LHCN-M2 (cell line): ENCODE measurements around the gene HSPD1. TPM values are rescaled to one million over a fixed set of nuclear protein-coding genes. Genes with fewer than 3 reads are reported as not detected.
A peak's percentile ranks its signal among the peaks of the same experiment; 100 is the strongest.

Source experiments
- DNase-seq: peaks from one replicate; pipeline ENCODE4 v3.0.0-alpha.2; 2012; ENCODE audit warnings: low read depth
- polyA plus RNA-seq: library from polyadenylated mRNA; unstranded; fragments of >200 nt; gene quantifications from one replicate; pipeline ENCODE4 v1.2.1, GENCODE V29; 2012; ENCODE audit warnings: missing spikeins
- total RNA-seq: library from RNA; depleted of rRNA; stranded (reverse); fragments of >200 nt; gene quantifications from 2 replicates; pipeline ENCODE4 v1.2.3, GENCODE V29; 2014; rRNA removed

The HSPD1 gene
- total RNA-seq: 287 and 305 TPM in 2 replicates
- polyA plus RNA-seq: 111 TPM

DNA sequence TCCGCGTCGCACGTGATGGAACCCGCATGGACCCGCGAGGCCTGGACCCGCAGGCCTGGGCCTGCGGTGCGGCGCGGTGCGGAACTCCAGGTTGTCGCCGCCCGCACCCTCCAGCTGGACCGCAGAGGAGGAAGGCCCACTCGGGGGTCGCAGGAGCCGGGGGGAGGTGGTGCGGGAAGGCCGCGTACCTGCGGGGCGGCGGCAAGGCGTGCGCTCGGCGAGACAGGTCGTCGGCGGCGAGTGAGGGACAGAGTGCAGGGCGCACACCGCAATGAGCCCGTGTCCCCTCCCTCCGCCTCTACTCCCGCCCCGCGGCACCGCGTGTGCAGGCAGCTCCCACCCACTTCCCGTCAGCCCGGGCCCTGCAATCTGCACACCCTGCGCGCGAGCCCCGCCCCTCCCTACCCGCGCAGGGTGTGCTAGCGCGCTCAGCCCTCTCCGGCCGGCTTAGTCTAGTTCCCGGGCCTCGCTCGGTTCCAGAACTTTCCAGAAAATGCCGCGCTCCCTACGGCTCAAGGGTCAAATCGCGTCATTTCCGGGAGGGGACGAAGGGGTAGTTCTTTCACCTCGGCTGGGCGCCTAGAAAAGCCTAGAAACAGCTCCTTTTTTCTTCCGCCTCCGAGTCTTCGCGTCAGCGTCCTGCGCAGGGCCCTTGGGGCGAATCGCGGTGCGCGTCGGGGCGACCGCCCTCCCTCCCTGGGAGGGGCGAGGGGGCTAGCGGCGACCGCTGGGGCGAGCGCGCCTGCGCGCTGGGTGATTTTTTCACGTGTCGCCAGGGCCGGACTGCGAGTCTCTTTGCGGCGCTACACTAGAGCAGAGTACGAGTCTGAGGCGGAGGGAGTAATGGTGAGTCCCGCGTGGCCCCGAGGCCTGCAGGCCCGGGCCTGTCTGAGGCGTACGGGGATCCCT, at the start of gene HSPD1, which contains the start of gene HSPE1:
TSS of gene HSPD1 (minus strand) at position 247 of the 909 bp plus-strand sequence. CDS start 992 bp downstream, outside the sequence.
TSS of gene HSPE1 (plus strand) at position 786 of the 909 bp plus-strand sequence. CDS start at position 844, 58 bp downstream.
- DNase-seq: peak; percentile 99

DNA sequence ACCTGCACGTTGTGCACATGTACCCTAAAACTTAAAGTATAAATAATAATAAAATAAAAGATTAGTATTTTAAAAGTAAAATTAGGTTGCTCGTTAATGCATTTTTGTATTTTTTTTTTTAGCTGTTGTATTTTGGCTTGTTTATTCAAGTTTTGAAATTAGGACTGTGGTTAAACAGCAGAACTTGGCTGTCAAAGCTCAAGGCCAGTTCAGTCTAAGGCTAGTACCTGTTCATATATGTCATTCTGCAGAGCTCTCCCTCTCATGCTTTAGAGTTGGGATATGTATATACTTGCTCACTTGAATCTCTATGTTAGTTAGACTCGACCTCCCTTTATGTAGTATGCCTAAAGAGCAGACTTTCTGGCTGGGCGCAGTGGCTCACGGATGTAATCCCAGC, 48.9 kb upstream of the HSPD1 start:
- no peak for DNase-seq

DNA sequence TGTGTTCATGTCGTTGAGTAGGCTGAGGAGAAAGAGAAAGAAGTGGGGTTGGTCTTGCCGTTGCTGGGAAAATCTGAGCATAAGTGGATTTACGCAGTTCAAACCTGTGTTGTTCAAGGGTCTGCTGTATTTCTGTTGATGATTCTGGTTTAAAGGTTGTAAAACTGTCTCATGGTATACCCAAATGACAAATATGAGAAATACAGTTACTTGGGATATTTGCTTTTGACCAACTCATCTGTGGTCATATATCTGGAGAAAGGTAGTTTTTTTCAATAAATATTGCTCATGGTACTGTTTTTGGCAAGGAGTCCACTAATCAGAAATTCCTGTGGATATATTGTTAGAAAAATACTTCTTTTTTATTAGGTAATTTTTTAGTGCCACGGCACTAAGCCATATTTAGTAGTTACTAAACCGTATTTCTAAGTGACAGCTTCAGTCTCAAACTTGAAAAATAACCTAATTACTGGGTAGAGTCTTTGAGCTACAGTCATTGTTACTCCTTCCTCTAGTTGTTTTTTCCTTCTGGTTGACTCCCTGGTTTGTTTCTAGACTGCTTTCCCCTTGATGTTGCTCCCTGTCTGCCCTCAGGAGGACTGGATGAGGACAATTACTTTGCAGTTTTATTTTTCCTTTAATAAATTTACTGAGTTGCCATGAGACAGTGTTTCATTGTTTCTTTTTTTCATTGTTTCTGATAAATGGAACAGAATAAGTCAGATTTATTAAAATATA, 47.7 kb upstream of the HSPD1 start:
- no peak for DNase-seq

DNA sequence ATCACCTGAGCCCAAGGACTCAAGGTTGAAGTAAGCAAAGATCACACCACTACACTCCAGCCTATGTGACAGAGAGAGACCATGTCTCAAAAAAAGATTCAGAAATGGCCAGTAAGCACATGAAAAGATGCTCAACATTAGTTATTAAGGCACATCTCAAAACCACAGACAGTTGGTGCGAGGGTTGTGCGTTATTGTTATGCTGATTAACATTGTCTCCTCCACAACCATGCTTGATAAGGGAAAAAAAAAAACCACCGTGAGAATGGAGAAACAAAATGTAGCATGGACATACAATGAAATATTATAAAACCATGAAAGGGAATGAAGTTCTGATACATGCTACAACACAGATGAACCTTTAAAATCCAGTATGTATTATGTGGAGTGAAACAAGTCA, 43.6 kb upstream of the HSPD1 start:
- no peak for DNase-seq

DNA sequence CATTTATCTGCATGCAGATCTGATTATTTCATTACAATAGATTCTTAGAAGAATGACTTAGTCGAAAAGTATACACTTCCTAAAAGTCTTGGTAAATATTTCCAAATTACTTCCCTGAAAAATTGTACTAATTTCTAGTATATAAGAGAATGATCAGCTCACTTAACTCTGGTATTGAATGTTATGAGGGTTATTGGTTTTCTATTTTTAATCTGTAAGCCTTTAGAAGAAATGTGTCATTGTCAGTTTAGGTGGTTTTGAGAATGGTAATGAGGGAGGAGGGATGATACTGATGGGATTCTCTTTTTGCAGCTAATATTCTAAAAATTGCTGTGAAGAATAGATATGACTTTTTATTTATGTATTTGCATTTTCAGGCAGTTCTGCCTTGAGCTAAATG, 40.1 kb upstream of the HSPD1 start:
- no peak for DNase-seq

DNA sequence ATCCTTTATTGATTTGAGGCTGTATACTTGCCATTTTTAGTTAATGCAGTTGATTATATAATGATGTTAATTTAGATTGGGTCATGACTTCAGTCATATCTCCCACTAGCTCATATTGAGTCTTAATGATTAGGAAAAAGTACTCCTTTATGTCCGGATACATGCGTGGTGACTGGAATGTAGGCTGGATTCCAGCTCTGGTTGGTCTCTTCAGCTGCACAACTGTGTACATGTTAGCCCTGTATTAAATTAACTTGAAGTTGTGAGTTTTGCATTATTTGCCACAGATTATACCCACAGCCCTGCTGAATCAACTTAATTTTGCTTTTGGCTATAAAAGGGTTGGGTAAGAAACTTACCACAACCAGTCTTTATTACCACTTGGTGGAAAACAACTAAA, 38.8 kb upstream of the HSPD1 start:
- DNase-seq: peak; percentile 20

DNA sequence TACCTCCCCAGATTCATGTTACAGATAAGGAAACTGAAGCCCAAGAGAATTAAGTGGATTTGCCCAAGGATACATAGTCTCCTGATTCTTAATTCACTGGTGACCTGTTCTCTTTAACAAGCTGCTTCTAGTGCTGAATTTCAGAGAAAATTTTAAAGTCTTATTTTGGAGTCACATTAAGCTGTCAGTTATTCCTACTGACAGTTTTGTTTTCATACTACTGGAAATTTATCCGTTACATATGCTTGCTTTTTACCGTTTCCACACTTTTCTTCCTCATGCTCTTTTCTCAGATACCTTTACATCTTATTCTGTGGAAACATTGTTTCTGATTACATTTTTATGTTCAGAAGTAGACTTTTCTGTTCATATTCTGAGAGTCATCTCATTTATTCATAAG, 17.5 kb upstream of the HSPD1 start:
- no peak for DNase-seq

DNA sequence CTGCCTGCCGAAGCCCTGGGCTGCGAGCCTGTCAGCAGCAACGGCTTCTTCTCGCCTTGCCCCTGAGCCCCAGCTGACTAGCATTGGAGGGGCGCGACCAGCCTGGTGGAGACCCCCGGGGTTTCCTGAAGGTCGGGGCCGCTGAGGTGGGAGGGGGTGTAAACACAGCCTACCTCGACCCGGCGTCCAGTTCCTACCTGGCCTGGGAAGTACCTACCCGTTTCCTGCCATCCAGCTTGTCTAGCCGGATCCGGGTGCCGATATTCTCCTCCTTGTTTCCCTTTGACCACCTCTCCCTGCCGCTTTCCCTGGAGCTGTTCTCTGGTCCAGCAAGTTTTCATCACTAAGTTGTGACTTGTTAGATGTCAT, 16.7 kb upstream of the HSPD1 start:
- peak; percentile 20 for DNase-seq

DNA sequence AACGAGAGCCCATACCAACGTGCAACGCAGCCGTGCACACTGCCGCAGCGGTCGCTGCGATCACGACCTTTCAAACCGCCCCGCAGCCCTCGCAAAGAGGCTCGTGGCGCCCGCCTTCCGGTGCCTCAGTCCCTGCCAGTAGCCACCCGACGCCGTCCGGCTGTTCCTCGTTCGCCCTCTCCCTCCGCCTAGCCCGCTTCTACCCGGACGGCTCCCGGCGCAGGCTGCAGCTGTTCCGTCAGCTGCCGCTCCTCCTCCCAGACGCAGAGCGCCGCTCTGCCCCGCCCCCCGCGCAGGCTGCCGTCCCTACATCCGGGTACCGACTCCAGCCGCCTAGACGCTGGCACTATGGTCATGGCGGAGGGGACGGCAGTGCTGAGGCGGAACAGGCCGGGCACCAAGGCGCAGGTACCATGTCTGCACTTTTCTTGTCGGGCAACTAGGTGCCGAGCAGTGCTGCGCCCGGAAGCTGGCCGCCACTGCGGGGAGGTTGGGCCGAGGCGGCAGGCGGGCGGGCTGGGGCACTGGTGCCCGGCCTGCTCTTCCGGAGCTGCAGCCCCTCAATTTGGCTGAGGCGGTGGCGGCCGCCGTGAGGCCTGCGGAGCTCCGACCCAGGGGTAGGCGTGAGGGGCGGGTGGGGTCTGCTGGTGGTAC, 16.2 kb upstream of the HSPD1 start, which contains the start of gene MOB4:
TSS of gene MOB4 (plus strand) at position 328 of the 654 bp plus-strand sequence. CDS start at position 349, 21 bp downstream.
- peak; percentile 93 for DNase-seq

DNA sequence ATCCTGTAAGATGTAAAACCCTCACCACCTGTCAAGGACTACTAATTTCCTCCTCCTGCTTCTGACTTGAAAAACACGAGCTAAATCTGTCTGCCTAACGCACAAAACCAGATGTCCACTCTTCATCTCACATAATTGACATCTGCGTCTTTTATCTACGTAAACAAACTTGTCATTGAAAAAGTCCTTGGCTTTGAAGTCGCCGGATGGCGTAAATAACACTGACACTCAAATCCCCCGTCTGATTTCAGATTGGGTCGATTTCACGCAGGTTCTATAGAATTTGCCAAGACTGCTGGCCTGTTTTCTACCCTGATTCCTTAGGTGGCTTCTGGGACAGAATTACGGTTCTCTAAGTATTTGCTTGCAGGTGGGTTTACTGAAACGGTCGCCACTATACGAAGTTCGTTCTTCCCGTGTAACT, 15.7 kb upstream of the HSPD1 start:
- DNase-seq: peak; percentile 43

DNA sequence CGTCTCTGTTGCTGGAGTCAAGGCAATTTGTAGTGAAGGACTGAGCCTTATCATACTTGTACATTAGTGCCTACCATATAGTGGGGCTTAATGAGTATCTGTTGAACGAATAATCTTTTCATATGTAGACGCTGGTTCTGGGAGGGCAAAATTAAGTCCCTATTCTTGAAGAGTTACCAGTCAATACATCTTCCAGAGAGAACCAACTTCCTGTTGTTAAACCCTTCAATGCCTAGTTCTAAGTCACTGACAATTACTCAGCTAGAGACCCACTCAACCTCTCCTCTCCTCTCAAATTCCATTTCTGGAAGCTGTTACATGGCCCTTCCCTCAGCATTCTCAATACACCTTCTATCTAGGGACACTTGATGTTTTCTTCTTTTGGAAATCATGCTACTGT, 15.1 kb upstream of the HSPD1 start:
- DNase-seq: no peak

DNA sequence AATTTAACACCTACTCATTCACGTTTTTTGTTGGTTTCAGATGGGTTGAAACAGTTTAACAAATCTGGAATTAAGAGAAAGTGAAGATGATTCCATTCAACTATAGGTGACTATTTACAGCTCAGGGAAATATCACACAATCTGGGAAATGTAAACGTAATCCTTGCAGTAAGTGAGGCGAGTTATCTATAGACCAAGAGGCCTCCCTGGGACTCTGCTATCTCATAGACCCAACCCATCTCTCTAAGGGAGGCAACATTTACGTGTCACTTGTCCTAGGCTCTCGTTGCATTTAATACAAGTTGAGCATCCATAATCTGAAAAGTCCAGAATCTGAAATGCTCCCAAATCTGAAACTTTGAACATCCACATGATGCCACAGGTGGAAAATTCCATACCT, 14.3 kb upstream of the HSPD1 start:
- no peak for DNase-seq

DNA sequence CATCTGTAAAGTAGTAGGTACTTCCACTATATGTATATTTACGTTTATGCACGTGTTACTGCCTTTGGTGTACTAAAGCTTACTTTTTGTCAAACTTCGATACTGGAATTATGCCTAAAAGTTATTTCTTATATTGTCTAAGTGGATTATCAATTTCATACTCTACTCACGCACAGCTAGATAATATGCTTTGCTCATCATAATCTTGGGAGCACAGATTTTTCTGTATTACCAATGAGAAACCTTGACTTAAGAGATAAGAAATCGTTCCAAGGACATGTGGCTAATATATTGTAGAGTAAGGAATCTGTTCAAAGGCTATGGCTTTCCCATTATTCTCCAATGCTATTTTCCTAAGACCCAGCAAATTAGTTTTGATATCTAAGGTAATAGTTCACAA, 7.0 kb upstream of the HSPD1 start:
- no peak for DNase-seq

DNA sequence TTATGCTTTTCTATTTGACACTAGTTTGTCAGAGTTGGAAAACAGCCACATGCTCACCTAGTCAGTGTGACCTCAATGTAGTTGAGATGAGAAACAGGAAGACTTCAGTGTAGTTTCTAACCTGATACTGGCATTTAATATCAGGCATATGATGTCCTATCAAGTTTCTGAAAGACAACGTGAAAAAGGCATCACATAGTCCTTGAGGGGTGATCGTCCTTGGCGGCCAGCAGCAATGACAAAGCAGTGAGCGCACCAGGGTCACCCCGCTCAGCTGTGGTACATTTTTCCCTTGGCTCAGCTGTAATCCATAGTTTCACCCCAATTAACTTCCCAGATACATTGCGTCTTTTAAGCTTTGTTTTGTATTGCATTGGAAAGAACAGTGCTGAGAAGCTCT, 4.9 kb upstream of the HSPD1 start:
- DNase-seq: no peak

DNA sequence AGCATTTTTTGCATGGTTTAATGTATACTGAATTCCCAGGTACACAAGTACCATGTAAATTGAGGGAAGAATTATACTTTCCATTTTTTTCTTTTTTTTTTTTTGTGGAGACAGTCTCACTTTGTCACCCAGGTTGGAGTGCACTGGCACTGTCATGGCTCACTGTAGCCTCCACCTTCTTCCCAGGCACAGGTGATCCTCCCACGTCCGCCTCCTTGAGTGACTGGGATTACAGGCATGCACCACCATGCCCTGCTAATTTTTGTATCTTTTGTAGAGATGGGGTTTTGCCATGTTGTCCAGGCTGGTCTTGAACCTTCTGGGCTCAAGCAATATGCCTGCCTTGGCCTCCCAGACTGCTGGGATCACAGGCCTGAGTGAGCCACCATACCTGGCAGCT, 4.4 kb upstream of the HSPD1 start:
- DNase-seq: no peak

DNA sequence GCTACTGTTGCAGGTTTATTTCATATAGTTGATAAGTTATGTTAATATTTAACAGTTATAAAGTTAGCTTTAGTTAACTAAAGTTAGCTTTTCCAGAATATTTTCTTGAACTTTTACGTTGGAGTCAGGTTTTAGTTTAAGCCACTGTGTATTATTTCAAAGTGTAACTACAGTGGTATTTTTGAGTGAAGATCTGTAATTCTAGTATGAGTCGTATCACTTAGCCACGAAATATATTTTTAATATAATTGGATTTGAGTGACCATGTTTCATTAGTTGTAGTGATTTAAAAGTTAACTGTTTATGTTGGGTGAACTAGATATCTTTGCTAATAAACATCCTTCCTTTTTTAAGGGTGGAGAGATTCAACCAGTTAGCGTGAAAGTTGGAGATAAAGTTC, 3.0 kb upstream of the HSPD1 start:
- DNase-seq: no peak

DNA sequence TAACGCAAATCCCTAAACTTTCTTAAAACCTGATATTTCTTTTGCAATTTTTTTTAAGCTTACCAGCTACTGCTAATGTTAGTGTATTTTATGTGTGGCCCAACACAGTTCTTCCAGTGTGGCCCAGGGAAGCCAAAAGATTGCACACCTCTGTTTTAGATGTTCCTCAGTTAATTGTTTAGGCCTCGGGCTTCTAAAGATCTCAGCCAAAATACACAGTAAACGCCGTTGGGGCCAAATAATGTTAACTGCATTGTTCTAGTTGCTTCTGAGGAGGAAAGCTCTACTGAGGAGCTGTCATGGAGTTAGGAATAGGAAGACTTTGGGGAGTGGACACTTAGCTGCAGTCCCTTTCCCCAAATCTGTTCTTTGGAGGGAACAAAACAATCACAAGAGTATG, 2.6 kb upstream of the HSPD1 start:
- DNase-seq: no peak

DNA sequence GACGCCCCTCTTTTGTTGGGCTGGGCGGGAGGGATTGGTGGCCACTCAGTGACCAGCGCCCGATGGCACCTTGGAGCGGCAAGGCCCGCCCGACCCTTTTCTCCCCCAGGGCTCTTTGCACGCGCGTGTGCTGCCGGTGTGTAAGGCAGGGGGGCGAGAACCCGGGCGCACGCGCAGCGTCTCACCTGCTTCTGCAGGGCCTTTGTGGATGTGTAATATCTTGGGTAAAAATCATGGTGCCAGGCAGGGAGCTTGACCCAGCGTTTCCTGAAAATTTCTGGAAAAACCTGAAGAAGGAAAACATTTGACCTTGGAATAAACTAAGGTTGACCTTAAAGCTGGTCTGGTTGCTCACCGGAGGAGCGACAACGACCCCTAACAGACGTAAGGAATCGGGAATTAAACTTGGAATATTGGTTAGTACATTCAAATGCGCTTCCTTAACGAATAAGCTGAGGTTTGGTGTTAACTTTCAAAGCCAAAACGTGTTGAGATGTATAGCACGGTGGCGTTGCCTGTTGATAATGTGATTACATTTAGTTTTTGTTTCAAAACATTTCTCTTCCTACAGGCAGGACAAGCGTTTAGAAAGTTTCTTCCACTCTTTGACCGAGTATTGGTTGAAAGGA, 977 bp upstream of the HSPD1 start:
- DNase-seq: no peak

DNA sequence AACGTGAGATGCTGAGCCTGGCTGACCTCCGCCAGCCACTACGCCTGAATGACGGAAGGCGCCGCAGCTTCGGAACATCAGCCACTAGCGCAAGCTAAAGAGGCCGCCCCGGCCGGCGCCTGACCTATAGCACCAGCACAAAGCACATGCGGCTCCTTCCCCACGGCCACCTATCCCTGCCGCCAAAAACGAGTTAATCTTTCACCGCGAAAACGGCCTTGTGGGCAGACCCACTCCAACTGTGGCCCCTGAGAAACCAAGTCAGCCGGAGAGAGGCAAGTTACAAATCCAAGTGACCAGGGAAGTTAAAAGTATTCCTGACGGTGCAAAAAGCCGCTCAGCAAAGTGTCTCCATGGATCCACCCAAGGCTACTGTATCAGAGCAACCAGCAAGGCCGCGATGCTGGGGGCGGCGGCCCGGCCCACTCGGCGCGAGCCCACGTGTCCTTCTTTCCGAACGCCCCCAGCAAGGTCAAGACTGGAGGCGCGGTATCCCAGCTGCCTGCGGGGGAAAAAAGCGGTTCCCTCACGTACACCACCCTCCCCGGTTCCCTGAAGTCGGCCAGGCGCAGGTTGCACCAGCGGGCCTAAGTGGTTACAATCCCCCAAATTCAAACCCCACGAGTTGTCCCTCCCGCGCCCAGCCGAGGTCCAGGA, 575 bp downstream of the HSPD1 start:
- peak; percentile 36 for DNase-seq

DNA sequence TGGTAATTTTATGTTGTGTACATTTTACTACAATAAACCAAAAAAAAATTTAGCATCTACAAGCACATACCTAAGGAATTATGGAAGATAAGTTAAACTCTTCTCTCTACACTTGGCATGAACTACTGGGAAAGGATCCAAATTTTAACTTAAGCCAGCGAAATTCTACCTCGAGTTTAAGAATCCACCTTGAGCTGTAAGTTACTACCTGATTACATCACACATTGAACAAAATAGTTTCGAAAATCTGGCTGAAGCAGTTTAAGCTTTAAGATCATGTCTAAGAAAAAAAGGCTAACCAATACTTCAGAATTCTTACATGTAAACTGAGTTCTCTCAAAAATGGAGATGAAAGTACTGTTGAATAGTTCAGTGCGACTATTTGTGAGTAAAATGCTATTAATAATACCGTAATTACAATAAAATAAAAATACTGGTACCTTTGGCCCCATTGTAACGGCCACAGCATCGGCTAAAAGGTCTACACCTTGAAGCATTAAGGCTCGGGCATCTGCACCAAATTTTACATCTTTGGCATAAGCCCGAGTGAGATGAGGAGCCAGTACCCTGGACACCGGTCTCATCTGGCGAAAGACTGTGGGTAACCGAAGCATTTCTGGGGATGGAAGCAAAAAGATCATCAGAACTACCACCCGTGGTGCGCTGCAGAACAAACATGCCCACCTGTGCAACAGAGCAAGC, 1.3 kb downstream of the HSPD1 start:
- DNase-seq: no peak
